Ramos (cell line): ENCODE measurements around the gene SIK3.

Experiments used
- in situ Hi-C: fragments of 300-500 bp; cut with MboI; formaldehyde crosslinking; loops from one replicate; pipeline ENCODE4 v1.14.3; 2022; ENCODE audit warnings: low sequenced_read_pairs; ENCODE audit not compliant: unreplicated experiment

SIK3 gene

GRCh38 chr11:116856423-116856822 lies 241.8 kb downstream of the SIK3 start:
- in situ Hi-C loops: no loop called here

DNA sequence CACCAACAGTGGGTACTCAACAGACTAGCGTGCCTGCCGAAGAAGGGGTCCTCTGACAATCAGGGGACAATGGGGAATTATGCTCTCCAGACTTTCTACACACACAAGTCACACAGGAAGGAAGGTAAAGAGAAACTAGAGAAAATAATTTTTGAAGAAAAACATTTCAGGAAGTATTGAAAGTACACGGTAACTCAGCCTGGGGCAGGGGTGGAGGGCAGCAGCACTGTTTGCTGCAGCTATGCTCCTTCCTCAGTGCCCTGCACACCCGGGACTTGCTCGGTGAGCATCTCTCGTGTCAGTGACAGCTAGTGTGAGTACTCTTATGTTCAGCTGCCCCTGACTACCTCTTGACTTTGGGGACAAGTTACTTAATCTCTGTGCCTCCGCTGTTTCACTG lies 242.8 kb downstream of the SIK3 start:
- in situ Hi-C loops: no loop called here

DNA sequence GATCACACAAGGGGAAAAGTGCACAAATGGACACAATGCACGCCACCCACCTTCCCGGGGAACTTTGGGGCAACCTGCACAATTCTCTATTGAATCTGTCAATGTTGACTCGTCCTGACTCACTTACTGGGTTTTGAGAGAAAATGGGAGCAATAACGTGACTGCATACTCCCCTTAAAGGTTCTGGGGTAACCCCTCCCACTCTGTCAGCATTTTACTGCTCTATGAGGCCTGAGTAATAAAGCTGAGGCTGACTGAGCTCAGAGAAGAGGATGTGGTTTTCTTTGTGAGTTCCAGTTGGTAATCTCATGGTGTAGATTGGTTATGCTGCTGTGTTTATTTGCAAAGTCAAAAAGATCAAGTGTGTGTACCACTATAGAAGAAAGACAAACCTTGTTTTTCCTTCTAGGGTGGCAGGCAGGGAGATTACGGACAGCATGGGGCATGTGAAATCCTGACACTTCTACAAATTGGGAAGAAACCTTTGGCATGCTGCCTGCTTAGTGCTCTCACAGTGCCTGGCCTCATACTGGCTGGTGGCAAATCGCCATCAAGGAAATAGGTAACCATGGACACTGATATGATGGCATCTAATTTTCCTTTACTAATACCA lies 244.7 kb downstream of the SIK3 start:
- in situ Hi-C loops: no loop called here

DNA sequence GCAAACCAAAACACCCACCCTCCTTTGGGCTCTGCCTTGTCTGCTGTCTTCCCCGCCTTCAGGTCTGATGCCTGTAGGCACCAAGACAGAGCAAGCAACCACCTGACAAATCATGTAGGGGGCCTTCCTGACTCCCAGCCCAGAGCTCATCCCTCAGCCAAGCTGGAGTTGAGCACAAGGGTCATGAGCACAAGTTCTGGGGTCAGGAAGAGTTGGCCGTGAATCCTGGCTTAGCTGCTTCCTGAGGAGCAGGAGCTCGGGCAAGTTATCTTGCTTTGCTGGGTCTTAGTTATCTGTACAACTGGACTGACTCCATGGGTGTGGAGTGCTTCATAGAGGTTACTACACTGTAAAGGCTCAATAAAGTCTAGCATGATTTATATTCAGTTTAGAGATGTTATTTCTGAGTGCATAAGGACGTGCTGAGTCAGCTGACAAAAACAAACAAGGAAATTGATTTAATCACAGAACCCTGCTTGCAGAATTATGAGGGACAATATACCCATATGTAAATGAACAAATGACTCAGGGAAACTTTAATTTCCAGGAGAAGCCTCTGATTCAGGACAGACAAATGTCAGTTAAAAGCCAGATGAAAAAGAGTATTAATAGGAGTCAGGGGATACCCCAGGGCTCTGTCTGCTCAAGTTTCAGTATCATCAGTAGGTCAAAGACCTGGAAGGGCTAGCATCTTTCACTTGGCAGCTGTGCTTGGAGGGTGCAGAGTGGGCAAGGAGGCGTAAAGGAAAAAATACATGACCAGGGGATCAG lies 245.8 kb downstream of the SIK3 start:
- in situ Hi-C loops: no loop called here

GRCh38 chr11:116851626-116852025 lies 246.6 kb downstream of the SIK3 start:
- in situ Hi-C loops: no loop called here

DNA sequence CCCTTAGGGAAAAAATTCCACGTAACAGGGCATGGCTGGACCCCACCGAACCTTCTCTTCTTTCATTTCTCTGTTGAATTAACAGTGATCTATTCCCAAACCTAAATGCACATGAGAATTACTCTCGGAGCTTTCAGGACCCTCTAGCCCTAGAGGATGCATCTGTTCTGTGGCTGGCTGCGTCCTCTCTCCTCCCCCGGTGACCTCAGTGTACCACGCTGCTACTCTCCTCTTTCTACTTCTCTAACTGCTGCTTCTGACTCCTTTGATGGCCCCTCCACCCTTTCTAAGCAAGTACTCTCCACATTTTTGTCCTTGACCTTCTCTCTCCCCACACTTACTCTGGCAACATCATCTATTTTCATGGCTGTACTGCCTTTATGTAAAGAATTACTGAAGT lies 248.7 kb downstream of the SIK3 start:
- in situ Hi-C loops: no loop called here

DNA sequence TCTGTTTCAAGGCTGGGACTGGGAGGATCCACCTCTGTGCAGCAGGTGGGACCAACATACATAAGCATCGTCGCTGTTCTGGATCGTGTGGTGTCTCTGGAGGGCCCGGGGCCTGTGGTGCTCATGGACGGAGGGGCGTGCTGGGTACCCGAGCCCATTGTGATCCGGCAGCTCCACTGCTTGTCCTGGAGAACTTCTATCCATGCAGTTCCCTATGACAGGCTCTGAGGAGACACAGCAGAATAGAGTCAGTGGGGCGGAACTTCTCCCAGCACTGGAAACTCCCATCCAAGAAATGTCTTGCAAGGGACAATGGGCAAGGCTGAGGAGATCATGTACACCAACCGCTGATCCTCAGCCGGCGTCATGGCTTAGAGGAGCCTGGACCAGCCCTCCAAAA lies 249.2 kb downstream of the SIK3 start:
- in situ Hi-C loops: no loop called here

GRCh38 chr11:116847612-116848011 lies 250.6 kb downstream of the SIK3 start:
- in situ Hi-C loops: no loop called here

DNA sequence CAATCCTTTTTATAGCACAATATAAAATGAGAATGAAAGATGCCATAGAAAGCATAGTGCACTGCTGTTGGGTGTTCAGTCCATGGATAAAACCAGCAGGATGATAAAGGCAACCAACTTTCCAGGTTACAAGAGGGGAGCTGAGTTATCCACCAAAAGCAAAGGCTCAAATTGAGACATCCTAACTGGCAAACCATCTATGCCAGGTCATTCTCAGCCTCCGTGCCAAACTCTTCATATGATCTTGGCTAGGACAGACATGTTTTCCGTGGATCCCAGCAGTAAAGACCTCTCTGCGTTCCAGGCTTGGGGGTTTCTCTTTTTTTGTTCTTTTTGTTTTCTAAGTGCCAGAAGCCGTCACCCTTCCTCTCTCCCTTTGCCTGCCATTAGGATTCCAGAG lies 253.5 kb downstream of the SIK3 start:
- in situ Hi-C loops: no loop called here

GRCh38 chr11:116843661-116844060 lies 254.6 kb downstream of the SIK3 start:
- in situ Hi-C loops: no loop called here

DNA sequence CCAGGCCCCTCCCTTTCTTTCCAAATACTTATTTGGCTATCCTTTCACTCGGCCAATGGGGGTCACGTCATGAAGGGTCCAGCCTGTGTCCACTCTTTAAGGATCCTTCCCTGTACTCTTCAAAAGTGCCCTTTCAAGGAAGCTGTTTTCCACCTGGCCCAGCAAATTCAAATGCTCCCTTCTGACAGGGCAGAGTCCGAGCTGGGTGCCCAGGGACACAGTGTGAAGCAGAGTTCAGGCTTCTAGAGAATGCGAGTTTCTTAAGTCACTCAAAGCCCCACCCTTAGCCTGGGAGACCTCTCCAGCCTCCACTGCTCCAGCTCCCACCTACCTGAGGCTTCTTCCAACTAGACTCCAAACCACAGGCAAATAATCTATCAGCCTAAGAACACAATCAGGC lies 255.3 kb downstream of the SIK3 start:
- in situ Hi-C loops: no loop called here

GRCh38 chr11:116842117-116842516 lies 256.1 kb downstream of the SIK3 start:
- in situ Hi-C loops: no loop called here

GRCh38 chr11:116840746-116841296 lies 257.4 kb downstream of the SIK3 start:
- in situ Hi-C loops: no loop called here

DNA sequence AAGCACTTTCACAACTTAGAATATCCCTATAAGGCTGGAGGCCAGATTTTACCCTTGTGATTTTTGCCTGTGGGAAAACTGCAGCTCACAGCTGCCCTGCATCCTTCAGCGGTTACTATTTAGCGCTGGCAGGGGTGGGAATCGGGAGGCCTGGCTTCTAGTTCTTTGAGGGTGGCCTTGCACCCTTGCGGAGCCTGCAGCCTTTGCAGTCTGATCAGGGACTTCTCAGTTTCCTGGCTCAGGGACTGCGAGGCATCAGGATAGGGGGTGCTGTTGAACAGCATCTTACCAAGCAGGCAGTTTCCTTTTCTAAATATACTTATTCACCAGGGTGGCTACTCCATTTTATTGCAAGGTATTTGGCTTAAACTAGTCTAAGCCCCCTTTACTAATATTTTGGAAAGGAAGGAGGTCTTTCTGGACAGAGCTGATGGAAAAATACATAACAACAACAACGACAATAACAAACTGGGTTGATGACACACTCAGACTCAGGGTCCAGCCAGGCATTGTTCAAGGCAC lies 257.9 kb downstream of the SIK3 start:
- in situ Hi-C loops: no loop called here

DNA sequence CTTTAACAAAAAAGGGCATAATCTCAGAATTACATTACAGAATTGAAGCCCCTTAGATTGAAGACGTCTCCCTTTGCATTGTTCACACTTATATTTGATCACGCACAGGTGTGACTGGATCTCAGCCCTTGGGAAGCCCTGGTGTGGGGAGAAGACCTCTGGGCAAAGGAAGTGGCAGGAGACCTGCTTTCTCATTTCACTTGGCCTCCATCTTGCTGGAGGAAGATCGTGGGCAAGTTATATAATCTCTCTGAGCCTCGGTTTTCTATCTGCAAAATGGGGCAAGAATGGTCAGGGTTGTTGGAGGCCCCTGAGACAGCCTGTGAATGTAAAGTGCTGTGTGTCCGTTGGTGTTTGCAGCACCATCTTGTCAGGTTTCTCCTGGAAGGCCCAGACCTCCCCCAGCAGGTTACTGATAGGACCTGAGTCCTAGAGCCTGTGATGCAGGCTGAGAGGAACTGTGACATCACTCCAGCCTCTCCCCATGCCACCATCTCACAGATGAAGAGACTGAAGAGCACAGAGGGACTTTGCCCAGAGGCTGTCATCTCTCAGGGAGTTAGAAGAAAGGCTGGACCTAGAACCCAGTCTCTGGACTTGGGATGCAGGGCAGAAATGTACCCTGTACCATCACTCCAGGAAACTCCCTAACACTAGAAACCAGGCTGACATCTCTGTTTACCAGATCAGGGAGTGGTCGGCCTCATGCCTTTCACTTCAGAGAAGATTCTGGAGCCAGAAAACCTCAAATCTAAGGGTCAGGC lies 259.7 kb downstream of the SIK3 start:
- in situ Hi-C loops: no loop called here

DNA sequence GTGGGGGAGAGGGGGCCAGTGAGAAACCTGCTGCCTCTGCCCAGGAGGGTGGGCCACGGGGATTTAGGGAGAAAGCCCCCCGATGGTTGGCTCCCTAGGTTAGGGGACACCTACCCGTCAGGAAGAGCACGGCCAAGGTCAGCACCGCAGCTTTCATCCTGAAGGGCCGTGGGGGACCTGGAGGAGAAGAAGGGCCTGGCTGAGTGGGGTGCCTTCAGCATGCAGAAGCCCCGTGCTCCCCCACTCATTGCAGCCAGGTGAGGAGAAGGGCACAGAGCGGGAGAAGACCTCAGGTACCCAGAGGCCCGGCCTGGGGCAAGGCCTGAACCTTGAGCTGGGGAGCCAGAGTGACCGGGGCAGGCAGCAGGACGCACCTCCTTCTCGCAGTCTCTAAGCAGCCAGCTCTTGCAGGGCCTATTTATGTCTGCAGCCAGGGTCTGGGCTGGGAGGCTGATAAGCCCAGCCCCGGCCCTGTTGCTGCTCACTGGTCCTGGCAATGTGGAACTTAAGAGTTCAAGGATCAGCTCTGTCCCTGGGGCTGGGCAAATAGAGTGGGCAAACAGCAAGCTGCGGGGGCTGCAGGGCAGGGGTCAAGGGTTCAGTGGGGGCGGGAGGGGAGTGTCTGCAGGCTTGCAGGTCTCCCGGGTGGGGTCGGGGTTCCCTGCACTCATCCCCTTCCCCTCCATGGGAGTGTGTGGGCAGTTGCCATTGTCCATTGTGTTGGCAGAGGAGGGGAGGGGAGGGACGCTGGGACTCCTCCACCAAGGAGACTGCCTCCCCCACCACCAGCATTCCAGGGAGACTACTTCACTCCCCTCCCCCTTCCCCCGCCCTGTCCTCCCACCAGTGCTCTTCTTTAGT lies 260.8 kb downstream of the SIK3 start, which contains the start of gene APOA1:
APOA1 (minus strand) TSS at position 392 of the 861 bp plus-strand sequence; CDS start at position 157, 235 bp downstream.
- in situ Hi-C loops: no loop called here

GRCh38 chr11:116836632-116836991 lies 261.6 kb downstream of the SIK3 start:
- in situ Hi-C loops: no loop called here

DNA sequence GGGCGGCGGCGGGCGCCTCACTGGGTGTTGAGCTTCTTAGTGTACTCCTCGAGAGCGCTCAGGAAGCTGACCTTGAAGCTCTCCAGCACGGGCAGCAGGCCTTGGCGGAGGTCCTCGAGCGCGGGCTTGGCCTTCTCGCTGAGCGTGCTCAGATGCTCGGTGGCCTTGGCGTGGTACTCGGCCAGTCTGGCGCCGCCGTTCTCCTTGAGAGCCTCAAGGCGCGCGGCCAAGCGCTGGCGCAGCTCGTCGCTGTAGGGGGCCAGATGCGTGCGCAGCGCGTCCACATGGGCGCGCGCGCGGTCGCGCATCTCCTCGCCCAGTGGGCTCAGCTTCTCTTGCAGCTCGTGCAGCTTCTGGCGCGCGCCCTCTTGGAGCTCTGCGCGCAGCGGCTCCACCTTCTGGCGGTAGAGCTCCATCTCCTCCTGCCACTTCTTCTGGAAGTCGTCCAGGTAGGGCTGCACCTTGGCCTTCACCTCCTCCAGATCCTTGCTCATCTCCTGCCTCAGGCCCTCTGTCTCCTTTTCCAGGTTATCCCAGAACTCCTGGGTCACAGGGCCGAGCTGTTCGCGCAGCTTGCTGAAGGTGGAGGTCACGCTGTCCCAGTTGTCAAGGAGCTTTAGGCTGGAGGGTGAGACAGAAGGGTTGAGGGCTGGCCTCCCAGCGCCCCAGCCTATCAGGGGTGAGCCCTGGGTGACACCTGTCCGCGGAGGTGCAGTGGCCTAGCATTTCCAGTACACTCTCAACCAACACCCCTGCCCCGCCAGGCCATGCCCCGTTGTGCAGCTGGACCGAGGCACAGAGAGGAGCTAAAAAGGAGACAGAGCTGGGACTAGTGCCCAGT lies 262.2 kb downstream of the SIK3 start:
- in situ Hi-C loops: no loop called here
